ENCODE data around the gene SRGAP2B.
"Not testable (repeated sequence)": the region's sequence is repeated elsewhere in the genome, so short reads cannot be mapped to it uniquely, and the experiment has no call there.

SRGAP2B gene

GRCh38 chr1:145094655-145095211 lies 395 bp downstream of the SRGAP2B start:
- DNase-seq (ENCODE audit: extremely low spot score); POLR2A ChIA-PET: not testable (repeated sequence)

DNA sequence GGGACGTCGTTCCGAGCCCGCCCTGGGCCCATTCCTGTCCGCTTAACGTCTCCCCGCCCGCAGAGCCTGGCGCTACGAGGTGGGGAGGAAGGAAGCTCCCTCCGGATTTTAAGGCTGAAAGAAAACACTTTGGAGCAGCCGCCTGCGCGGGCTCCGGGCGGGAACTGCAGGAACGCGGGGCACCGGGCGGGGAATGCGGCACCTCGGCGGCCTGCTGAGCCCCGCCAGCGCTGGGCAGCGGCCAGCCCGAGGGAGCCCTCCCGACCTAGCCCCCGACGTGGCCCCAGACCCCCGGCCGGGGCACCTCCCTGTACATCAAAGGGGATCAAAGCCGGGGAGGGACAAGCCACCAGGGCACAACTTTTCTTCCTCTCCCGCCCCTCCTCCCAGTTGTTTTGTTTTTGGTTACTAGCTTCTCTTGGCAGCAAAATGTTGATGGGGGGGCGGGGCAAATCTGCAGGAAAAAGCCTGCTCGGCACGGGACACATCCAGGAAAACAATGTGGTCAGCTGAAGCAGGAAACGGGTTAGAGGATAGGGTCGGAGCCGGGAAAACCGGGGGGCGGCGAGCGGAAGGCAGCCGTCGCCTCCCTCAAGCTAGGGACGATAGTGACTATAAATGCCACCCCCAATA lies 1.5 kb downstream of the SRGAP2B start:
- POLR2A ChIA-PET; CTCF ChIA-PET; DNase-seq (ENCODE audit: extremely low spot score): not testable (repeated sequence)

More at GRCh38 chr1:145094655-145095211, 395 bp downstream of the SRGAP2B start:
- CTCF ChIA-PET = not testable (repeated sequence)

DNA sequence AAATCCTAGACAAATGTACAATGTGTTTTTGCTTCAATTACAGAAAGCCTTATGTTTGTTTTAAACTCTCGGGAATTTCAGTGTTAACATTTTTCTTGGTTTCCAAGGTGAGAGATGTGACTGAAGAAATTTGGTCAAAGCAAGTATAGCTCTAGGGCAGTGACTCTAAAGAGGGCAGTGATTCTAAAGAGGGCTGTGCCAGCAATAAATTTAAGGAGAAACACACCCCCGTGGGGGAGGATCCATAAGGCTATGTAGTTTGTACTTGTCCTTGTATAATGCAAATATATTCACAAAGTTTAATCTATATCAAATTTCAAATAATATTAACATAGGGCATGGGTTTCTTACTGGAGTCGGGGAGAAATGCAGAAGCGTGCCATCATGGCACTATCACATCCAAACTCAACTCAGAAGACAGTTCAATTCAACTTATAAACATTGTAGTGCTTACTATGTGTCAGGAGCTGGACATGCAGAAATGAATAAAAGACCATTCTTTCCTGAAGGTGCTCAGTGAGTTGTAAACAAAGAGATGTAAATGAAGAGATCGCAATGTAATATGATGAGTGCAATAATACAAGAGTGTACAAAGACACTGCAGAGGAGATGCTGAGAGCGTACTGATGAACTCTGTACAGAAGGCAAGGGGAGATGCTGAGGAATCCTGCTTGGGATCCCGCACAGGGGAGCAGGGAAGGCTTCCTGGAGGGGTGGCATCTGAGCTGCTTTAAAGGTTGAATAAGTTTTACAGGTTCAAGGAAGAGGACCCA lies 12.5 kb downstream of the SRGAP2B start:
- DNase-seq (ENCODE audit: extremely low spot score); CTCF ChIA-PET; POLR2A ChIA-PET: not testable (repeated sequence)

DNA sequence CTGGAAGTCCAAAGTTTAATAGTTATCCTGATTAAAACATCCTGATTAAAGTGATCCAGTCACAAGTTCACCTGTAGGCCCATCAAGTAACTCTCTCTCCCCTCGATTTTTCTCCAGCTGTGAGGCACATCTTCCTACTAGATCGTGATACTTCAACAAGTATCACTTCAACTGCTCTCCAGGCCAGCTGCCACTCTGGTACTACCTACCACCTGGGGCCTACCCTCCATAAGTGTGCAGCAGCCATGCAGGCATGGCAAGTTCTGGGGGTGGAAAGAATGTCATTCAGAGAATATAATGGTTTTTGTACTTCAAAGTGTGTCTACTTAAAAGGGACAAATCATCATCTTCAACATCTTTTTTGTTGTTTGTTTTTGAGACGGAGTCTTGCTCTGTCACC lies 14.9 kb downstream of the SRGAP2B start:
- DNase-seq (ENCODE audit: extremely low spot score); CTCF ChIA-PET; POLR2A ChIA-PET: not testable (repeated sequence)

GRCh38 chr1:145079737-145080136 lies 15.4 kb downstream of the SRGAP2B start:
- POLR2A ChIA-PET = not testable (repeated sequence)

GRCh38 chr1:145078787-145079370 lies 16.2 kb downstream of the SRGAP2B start:
- DNase-seq (ENCODE audit: extremely low spot score); CTCF ChIA-PET; POLR2A ChIA-PET: not testable (repeated sequence)

More at GRCh38 chr1:145079737-145080136, 15.4 kb downstream of the SRGAP2B start:
- DNase-seq (ENCODE audit: extremely low spot score); CTCF ChIA-PET: not testable (repeated sequence)

GRCh38 chr1:145077872-145078786 lies 17.0 kb downstream of the SRGAP2B start:
- DNase-seq (ENCODE audit: extremely low spot score); POLR2A ChIA-PET; CTCF ChIA-PET: not testable (repeated sequence)

- CTCF ChIA-PET; POLR2A ChIA-PET; DNase-seq (ENCODE audit: extremely low spot score): not testable (repeated sequence)
Observed at GRCh38 chr1:145076877-145077276, 18.3 kb downstream of the SRGAP2B start.

DNA sequence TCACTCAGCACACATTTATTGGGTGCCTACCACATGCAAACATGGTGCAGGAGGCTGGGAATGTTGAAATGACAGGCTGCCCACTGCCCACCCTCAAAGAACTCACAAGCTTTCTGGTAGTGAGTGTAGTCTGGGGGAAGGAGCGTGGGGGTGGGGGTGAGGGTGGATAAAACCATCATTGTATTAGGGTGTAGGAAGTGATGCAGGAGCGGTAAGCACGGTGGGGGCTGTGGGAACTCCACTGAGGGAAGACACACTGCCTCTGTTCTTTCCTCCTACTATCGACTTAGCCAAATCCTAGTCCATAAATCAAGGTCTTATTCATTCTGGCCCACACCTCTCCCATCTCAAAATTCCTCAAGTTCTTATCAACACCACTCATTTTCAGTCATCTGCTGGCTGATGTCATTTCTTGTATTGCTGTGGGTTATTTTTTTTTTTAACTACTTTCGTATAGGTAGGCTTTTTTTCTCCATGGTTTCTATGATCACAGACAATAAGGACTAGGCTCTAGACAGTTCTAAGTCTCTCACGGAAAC lies 21.0 kb downstream of the SRGAP2B start:
- POLR2A ChIA-PET; CTCF ChIA-PET; DNase-seq (ENCODE audit: extremely low spot score): not testable (repeated sequence)

DNA sequence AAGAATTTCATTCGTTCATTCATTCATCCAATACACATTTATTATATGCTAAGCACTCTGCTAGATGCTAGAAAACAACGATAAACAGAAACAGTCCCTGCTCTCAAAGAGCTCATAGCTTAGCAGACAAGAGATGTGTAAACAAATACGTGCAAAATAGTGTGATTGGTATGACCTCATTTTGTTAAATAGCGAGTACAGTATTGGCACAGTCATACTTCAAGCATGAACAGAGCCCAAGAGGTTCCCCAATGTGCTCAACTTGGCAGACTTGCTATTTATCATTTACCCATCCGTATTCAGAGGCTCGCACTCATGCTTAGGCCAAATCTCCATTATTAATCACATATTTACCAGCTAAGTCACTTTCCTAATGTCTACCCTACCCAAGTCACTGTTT lies 23.6 kb downstream of the SRGAP2B start:
- DNase-seq (ENCODE audit: extremely low spot score); CTCF ChIA-PET; POLR2A ChIA-PET: not testable (repeated sequence)

DNA sequence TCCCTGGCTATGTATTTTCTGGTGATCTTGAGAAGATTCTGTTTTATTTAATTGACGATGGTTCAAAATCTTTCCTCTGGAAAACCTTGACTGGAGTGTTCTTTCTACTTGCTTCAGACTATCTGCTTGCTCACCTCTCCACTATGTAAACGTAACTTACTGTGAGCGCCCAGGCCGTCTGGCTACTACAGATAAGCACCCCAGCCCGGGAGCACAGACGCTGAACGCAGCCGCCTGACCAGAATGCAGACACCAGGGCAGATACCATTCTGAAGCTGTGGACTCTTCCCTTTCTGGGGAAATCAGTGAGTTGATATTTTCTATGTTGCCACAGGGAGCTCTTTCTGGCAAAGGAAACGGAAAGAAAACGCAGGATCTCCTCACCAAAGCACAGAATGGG lies 28.6 kb downstream of the SRGAP2B start:
- CTCF ChIA-PET; POLR2A ChIA-PET; DNase-seq (ENCODE audit: extremely low spot score): not testable (repeated sequence)

GRCh38 chr1:145065194-145065826 lies 29.8 kb downstream of the SRGAP2B start:
- CTCF ChIA-PET, POLR2A ChIA-PET: not testable (repeated sequence)

GRCh38 chr1:145063941-145064648 lies 31.0 kb downstream of the SRGAP2B start:
- POLR2A ChIA-PET; DNase-seq (ENCODE audit: extremely low spot score); CTCF ChIA-PET: not testable (repeated sequence)

More at GRCh38 chr1:145065194-145065826, 29.8 kb downstream of the SRGAP2B start:
- not testable (repeated sequence) for DNase-seq (ENCODE audit: extremely low spot score)

DNA sequence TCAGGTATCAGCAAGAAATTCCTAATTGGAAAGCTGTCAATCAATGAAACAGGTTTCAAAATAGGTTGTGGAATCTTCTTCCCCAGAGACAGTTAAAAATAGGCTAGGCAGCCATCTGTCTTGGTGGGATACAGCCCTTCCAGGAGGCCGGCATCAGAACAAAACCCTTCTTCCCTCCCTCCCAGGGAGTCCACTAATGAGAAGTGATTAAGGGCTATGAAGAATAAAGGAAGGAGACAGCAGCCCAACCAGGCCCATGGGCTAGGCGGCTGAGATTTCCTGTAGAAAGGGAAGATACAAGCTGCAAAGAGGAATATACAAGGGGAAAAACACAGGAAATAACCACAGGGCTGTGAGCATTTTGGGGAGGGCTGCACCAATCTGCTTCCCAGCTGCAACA lies 31.8 kb downstream of the SRGAP2B start:
- CTCF ChIA-PET; DNase-seq (ENCODE audit: extremely low spot score); POLR2A ChIA-PET: not testable (repeated sequence)

- POLR2A ChIA-PET; CTCF ChIA-PET; DNase-seq (ENCODE audit: extremely low spot score): not testable (repeated sequence)
Observed at GRCh38 chr1:145058184-145058583, 36.9 kb downstream of the SRGAP2B start.

- CTCF ChIA-PET; POLR2A ChIA-PET; DNase-seq (ENCODE audit: extremely low spot score): not testable (repeated sequence)
Observed at GRCh38 chr1:145055217-145055760, 39.8 kb downstream of the SRGAP2B start.

- POLR2A ChIA-PET; DNase-seq (ENCODE audit: extremely low spot score); CTCF ChIA-PET: not testable (repeated sequence)
Observed at GRCh38 chr1:145053428-145053827, 41.7 kb downstream of the SRGAP2B start.
